Non-pigmented ciliary epithelial cell (primary cell): ENCODE results near the gene DZANK1.
"Not testable (repeated sequence)": the region's sequence is repeated elsewhere in the genome, so short reads cannot be mapped to it uniquely, and the experiment has no call there.

Experiments
- DNase-seq: peaks from one replicate; pipeline ENCODE4 v3.0.0-alpha.2; 2010; ENCODE audit warnings: low read depth

DZANK1 gene

DNA sequence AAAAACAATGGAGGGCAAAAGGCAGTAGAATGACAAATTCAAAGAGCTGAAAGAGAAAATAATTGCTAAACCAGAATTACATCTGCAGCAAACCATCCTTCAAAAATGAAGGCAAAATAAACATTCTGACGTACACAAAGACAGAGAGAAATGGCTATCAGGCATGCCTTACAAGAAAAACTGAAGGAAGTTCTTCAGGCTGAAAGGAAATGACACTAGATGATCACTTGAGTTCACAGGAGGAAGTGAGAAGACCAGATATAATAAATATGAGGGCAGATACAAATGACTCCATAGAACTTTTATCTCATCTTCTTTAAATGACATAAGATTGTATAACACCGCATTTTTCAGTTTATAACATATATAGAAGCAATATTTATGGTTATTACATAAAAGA is 30.0 kb downstream of the DZANK1 start:
- DNase-seq: no peak

DNA sequence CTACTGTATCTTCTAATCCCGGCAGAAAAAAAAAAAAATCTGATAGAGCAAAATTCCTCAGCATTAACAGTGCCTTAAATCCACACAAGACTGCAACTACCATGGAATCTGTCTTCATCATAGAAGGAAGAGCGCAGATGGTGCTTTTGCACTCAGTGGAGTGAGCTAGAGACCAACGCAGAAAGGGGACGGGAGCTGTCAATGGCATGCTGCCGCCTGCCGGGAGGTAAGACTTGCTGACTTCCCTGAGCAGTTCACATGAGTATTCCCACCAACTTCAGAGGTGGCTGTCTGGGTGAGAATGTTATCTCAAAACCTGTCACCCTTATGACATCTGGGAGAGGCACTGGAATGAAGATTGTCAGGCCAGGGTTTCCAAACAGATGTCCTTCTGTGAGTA is 35.6 kb downstream of the DZANK1 start:
- DNase-seq: no peak

DNA sequence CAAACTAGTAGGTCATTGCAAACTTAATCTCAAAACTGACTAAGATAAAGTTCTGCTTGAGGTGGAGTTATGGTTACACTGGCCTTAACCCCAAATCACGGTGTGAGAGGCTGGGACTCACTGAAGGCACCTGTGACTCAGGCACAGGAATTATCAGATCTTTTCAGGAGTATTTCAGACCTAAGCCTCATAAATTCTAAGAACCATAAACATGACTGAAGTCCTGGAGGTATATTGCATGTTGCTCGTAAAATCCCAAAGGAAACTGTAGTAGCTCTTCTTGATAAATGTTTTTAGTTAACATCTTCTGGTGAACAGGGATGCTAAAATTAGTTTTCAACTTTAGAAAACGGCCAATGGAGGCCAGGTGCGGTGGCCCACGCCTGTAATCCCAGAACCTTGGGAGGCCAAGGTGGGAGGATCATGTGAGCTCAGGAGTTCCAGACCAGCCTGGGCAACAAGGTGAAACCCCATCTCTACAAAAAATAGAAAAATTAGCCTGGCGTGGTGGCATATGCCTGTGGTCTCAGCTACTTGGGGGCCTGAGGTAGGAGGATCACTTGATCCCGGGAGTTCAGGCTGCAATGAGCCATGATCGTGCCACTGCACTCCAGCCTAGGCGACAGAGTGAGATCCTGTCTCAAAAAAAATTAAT is 36.5 kb downstream of the DZANK1 start:
- DNase-seq: no peak

DNA sequence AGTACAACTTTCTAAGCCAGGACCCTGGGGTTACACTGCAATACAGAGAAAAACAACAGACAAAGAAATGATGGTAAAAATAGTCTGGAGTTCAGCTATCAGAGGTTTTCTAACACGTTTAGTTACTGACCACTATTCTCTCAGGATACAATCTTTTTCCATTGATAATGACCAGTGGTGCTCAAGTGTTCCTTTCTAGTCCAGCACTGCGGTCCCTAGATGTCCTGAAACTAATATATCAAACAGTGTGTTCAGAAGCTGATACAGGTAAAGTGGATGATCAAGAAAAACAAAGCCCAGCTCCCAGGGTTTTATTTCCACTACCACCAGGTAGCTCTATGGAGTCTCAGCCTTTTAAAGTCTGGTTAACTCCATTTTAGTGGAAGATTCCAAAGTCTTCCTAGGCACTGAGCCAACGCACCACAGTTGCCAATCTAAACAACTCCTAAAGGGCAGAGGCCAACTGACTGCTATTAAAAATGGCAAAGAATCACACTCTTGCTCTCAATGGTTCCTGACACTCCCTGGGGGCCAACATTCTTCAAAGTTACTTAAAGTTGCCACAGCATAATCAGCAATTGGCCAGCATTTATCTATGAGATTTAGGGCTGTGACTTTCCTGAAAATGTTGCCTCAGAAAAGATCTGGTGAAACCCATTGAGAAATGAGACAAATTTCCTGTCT is 38.2 kb downstream of the DZANK1 start:
- DNase-seq: no peak

DNA sequence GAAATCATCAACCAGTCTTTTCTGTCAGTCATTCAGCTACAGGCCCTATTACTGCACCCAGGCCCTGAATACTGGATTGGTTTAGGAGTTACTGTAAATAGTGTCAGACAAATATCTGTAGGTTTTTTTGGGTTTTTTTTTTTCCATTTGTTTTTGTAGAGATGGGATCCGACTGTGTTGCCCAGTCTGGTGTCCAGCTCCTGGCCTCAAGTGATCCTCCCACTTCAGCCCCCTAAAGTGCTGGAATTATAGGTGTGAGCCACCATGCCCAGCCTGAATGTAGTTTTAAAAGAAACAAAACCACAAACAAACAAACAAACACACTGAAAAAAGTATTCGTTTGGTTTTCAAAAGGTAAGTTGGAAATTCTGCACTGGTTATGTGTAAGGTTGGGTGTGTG is 39.6 kb downstream of the DZANK1 start:
- DNase-seq: no peak

DNA sequence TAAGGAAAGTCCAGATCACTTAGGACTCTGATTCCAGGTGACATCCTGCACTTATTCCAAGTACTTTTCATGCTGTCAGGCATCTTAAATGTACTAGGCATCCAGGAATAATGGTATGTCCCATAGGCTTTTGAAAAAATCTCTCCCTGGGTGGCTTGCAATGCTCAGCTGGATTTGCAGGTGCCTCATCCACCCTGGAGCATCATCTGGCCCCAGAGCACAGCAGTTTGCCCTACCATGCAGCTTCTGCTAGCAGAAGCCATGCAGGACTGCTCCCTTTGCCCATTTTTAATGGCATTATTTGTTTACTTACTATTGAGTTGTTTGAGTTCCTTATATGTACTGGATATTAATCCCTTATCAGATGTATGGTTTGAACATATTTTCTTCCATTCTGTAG is 45.2 kb downstream of the DZANK1 start:
- no peak for DNase-seq

DNA sequence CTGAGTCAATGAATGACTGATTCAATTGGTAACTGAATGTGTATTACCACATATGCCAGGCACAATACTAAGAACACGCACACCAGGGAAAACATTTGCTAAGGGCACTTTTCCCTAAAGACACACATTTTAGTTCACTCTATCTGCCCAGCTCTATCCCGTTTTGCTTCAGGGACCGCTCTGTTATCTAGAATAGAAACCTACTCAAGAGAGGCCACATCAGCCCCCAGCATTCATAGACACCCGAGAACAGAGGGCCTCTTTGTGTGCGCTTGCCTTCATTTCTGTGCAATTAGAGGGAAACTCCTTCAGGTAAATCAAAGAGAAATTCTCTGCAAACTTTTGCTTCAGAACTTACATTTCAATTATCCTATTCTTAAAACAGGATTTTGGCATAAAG is 50.3 kb downstream of the DZANK1 start:
- no peak for DNase-seq

DNA sequence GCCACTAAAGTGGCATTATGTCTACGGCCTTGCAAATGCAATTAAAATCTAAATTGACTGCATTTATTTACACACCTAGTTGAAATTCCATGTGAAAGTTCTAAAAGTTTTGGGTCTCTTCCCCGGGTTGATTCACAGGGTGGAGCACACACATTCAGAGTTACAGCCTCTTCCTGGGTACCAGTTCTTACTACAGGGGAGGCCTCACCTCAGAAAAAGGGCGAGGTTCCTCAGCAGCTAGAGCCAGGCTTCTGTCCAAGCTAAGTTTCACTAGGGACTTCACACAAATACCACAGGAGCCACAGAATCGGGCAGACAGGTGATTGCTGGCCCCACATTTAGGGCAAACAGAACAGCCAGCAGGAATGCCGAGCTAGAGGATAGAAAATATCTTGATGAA is 52.7 kb downstream of the DZANK1 start:
- DNase-seq: no peak

DNA sequence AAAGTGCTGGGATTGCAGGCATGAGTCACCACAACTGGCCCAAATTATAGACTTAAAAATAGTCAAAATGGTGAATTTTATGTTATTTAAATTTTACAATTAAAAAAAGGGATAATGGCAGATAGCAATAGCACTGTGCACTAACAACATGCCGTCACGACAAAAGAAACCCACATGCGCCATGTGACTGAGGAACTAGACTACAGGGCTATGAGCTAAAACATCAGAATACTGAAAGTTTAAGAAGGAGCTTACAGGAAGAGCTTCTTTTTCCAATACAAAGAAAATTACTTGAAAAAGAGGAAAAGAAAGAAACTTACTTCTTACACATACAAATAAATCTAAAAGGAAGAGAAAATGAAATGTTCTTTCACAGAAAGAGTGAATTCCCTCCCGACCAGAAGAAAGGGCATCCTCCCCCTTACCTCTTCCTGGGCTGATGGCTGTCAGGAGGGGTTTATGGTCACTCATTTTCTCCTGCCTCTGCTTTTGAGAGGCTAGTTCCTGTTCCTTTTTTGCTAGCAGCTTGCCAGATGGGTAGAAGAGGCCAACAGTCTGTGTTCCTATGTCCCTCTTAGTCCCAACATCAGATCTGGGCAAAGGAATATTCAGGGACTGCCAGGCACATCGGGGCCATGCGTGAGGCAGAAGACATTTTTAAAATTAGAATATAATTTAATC is 54.5 kb downstream of the DZANK1 start:
- no peak for DNase-seq

DNA sequence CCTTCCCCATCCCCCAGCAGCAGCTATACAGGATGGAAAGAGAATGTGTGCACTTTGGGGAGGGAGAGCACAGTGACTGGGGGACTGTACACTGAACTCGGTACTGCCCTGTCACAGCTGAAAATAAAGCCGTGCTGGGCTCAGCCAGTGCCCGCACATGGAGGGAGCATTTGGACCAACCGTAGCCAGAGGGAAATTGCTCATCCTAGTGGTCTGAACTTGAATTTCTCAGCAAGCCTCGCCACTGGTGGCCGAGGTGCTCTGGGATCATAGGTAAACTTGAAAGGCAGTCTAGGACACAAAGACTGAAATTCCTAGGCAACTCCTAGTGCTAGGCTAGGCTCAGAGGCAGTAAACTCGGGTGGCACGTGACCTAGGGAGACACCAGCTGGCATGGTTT is 61.0 kb downstream of the DZANK1 start:
- DNase-seq: no peak

DNA sequence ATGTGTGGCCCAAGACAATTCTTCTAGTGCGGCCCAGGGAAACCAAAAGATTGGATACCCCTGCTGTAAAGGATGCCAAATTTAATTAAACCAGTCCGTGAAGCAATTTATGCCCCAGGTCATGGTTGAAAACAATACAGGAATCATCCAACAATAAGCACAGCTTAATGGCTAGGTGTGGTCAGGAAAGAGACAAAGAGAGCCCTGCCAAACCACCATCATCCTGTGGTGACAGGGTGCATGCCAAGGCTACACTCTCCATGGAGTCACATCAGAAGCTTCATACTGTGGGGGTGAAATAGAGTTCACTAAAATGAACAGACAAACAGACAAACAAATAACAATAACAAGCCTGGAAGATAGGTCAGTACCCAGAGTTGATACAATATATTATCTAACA is 62.7 kb downstream of the DZANK1 start:
- no peak for DNase-seq

DNA sequence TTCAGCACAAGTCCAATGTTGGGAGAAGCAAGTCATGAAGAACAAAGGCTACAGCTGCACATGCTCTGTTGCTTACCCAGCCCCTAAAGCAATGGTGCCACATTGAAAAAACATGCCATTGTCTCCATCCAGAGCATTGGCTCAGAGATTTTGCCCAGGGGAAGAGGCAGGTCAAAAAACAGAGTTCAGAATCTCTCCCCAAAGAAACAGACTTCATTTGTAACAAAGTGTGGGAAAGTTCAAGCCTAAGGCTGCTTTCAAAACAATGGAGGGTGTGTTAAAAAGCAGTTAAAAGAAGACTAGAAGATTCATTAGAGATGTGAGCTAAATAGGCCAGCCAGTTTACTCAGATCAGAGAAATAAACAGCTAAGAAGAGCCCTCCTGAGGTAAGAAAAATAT is 63.6 kb downstream of the DZANK1 start:
- no peak for DNase-seq

DNA sequence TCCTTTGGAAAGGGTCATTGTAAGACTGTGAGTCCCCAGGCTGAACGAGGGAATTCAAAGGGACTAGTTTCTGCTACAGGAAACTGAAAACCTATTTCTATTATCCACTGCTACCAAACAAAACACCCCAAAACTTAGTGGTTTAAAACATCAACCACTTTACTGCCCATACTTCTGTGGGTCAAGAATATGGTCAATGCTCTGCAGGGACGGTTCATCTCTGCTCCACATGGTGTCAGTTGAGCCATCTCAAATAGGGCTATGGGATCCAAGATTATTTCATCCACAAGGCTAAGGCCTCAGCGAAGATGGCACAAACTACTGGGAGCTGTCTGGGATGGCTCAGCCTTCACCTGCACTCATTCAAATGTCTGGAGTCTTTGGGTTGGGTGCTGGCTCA is 65.5 kb downstream of the DZANK1 start:
- no peak for DNase-seq

DNA sequence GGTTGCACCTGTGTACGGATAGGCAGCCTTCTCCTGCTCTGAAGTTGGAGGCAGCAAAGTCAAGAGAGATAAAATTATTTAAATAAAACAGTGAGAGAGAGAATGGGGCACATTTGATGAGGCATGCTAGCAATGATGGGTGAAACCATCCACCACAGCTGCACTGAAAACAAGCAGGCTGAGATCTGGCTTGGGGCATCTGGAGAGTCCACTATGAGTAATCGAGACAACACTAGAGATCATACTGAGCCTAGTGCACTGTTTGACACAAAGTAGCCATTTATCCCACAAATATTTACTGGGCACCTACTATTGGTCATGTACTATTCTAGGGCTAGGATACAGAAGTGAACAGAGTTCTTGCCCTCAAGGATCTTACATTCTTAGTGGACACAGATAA is 66.4 kb downstream of the DZANK1 start:
- DNase-seq: no peak

DNA sequence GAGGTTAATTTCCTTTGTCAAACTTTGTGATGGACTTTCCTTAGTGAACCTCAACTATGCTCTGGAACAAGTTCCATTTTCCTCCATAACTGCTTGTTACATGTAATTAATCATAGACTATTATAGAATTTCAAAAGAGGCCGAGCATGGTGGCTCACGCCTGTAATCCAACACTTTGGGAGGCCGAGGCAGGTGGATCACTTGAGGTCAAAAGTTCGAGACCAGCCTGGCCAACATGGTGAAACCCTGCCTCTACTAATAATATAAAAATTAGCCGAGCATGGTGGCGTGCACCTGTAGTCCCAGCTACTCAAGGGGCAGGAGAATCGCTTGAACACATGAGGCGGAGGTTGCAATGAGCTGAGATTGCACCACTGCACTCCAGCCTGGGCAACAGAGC is 68.1 kb downstream of the DZANK1 start:
- DNase-seq: not testable (repeated sequence)

DNA sequence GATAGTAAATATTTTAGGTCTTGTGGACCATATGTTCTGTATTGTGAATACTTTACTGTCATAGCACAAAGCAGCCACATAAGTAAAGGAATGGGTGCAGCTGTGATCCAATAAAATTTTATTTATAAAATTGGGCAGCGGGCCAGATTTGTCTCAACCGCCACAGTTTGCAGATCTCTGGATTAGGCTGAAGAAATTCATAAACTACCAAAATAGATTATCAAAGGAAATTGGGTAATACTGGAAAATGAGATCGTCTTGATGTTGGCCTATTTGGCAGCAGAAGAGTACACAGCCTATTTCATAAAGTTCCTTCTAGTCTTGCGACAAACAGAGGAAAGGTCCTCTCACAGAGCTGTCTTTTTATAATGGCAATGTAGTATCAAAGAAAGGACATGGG is 69.8 kb downstream of the DZANK1 start:
- no peak for DNase-seq

DNA sequence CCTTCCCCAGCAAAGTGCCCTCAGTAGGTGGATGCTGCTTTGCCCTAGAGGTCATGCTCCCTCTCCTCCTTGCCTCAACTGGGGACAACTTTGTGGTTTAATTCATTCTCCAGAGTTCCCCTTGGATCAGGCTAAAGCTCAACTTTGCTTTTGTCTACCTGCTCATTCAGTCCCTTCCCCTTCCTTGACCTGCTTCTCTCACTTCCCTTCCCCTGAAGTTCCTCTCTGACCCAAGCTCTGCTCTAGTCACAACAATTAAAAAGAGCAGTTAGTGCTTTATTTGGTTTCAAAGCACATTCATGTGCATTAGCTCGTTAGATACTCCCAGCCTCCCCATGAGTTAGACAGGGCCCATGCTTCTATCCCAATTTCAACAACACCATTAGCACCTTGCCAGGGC is 71.3 kb downstream of the DZANK1 start:
- DNase-seq: no peak

DNA sequence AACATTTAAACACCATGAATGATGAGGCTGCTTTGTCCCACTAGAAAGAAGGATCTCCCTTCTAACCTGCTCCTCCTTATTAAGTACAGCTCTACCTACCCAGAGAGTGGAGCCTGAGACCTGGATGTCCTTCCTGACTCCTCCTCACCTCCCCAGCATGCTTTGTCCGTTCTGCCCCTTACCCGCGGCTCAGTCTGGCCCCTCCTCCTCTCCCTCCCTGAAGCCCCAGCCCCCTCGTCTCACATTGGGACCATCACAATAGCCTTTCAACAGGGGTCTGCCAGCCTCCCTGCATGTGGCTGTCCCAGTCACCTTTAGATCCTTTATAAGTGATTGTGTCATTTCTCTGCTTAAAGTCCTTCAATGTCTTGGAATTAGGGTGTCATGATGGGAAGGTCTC is 72.5 kb downstream of the DZANK1 start:
- no peak for DNase-seq

DNA sequence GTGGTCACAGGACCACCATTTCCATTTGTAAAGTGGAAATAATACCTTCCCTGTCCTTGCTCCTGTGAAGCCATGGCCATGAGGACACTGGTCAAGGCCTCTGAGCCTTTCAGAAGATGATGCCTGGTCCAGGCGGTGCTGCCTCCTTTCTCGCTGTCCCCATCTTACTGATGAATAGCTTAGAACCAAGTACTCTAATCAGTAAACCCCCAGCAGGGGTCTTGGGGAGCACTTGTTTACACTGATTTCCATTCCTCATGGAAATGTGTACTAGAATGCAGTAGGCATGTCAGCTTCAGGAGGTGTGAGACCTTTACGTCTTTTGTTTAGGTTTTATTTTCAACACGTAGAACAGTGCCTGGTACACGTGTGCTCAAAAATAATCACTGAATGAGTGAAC is 75.1 kb downstream of the DZANK1 start:
- no peak for DNase-seq

DNA sequence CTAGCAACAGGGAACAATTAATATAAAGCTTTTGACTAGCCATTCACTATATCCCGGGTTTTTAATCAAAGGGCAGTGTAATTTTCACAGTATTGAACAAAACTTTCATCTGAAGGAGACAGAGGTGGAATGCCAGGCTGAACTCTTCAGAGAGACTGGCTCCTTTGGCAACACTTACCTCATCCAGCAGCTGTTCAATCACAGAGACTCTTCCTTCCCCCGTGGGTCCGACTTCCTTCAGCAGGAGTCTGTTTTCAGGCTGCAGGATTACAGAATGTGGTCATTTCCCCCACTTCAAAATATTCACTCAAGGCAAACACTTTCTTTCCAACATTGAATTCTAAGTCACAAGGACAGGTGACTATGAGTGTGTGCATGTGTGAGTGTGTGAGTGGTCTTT is 76.6 kb downstream of the DZANK1 start:
- DNase-seq: no peak

DNA sequence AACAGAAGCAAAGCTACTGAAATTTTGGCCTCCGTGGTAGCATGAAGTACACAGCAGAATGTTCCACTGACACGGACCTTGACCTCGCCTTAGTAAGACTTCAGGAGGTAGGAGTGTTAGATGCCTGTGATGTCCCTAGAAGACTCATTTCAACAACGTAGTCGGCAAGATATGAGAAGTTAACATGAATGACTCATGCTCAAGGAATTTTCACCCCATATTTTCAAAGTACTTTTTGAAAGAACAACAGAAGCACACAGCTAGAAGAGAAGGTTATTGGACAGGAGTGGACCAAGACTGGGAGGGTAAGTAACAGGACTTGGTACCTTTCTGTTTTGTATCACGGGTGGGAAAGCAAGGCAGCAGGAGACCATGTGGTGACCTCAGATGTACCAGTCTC is 78.0 kb downstream of the DZANK1 start:
- DNase-seq: peak; percentile 87

DNA sequence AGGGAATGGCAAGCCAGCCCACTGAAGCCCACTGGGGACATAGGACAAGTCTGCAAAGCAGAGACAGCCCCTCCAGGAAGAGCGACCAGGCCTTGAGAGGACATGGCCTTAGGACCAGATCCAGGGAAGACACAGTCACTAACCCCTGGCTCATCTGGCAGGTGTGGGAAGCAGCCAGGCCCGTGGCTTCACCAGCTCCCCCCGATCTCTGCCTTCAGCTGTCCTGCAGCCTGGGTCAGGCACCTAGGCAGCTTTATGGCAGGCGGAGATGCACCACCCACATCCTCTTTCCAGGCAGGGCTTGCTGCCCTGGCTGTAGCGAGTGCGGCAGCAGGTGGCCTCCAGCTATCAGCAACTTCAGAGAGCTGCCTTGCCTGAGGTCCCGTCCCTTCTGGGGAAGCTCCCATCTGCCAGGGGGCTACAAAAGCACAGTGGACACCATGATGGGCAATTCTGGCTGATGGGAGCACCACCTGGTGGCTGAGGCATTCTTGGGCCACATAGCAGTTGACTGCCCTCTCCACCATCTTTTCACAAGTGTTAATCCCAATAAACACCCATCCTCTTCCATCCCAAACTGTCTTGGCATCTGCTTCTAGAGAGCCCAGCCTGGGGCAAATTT is 85.8 kb downstream of the DZANK1 start:
- no peak for DNase-seq

DNA sequence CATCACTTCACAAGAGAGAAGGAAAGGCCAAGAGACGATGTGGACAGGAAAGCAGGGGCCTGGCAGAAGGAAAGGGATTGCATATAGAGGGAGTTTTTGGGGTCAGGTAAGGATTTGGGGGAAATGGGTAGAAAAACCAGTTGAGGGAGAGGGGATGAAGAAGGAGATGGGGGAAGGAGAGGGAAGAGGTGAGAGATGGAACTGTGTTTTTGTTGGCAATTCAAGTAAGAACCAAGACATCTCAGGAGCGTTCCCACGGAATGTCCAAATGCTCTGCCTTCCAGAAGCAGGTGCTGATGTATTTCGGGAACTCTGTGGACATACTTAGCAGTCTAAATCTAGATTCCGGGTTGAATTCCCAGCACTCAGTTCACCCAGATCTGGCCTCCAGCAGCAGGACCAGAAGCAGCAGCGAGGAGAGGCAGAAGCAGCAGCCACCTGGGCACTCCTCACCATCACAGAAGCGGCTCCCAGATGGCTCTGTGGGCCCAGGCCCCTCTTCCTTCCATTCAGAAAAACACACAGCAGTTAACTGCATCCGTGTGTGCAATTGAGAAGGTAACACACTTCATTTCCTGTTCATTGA is 88.8 kb downstream of the DZANK1 start:
- DNase-seq: no peak
